HepG2 (cell line): Measurements from ENCODE around the gene SLC12A3. TPM values are rescaled to one million over a fixed set of nuclear protein-coding genes. Genes with fewer than 3 reads are reported as not detected.

ENCODE experiments used
- AFF4 ChIP-seq: sonication (generic); formaldehyde crosslinking; IDR thresholded peaks from 2 replicates; pipeline ENCODE4 v1.4.0; 2020; ENCODE audit warnings: missing genetic modification reagents
- CHD4 ChIP-seq: fragments of 200-600 bp; sonication (generic); IDR thresholded peaks from 2 replicates; pipeline ENCODE4 v1.7.0; 2017; ENCODE audit warnings: mild to moderate bottlenecking, low read length, borderline replicate concordance
- FOXP1 ChIP-seq, 2 experiments: fragments of 450-650 bp in 1 of 2; IDR thresholded peaks; 2 replicates each; pipeline ENCODE4 v1.6.1; 2017 to 2018; ENCODE audit warnings: antibody characterized with exemption in 1 of 2
- HMG20B ChIP-seq: conservative IDR thresholded peaks from 2 replicates; pipeline ENCODE4 v1.6.1; 2016; ENCODE audit warnings: missing genetic modification reagents, missing compliant biosample characterization
- MXD4 ChIP-seq: IDR thresholded peaks from 2 replicates; pipeline ENCODE4 v1.6.1; 2016; ENCODE audit warnings: mild to moderate bottlenecking, missing biosample characterization, missing genetic modification reagents
- PAX8 ChIP-seq: sonication (generic); formaldehyde crosslinking; IDR thresholded peaks from 2 replicates; pipeline ENCODE4 v1.8.0; 2022; ENCODE audit warnings: mild to moderate bottlenecking, missing genetic modification reagents, borderline replicate concordance
- RAD51 ChIP-seq: fragments of 450-650 bp; IDR thresholded peaks from 2 replicates; pipeline ENCODE4 v1.6.1; 2016; ENCODE audit warnings: borderline replicate concordance
- RNF2 ChIP-seq: fragments of 450-650 bp; conservative IDR thresholded peaks from 2 replicates; pipeline ENCODE4 v1.6.1; 2016; ENCODE audit warnings: low read depth
- SETDB1 ChIP-seq: sonication (generic); formaldehyde crosslinking; IDR thresholded peaks from 2 replicates; pipeline ENCODE4 v1.5.1; 2020; ENCODE audit warnings: missing genetic modification reagents, mild to moderate bottlenecking, borderline replicate concordance
- ZBTB26 ChIP-seq: IDR thresholded peaks from 2 replicates; pipeline ENCODE4 v1.6.1; 2016; ENCODE audit warnings: missing compliant biosample characterization, missing genetic modification reagents, borderline replicate concordance
- ZNF710 ChIP-seq: sonication (generic); formaldehyde crosslinking; IDR thresholded peaks from 2 replicates; pipeline ENCODE4 v1.5.0; 2020; ENCODE audit warnings: mild to moderate bottlenecking, missing genetic modification reagents, borderline replicate concordance
- ZNF737 ChIP-seq: sonication (generic); formaldehyde crosslinking; IDR thresholded peaks from 2 replicates; pipeline ENCODE4 v1.5.0; 2020; ENCODE audit warnings: missing genetic modification reagents, mild to moderate bottlenecking, borderline replicate concordance
- ZNF891 ChIP-seq: sonication (generic); formaldehyde crosslinking; IDR thresholded peaks from 2 replicates; pipeline ENCODE4 v1.5.0; 2020; ENCODE audit warnings: mild to moderate bottlenecking, missing genetic modification reagents
- polyA plus RNA-seq, 8 experiments: library from polyadenylated mRNA; depleted of rRNA in 3 of 8; stranded (reverse) in 7 of 8; unstranded in 1 of 8; fragments of >200 nt; fragmentation: Illumina TruSeq in 4 of 8; extraction: Trizol in 4 of 8; gene quantifications; 2 replicates each; pipeline versions ENCODE4 v1.2.1 to v1.2.3, GENCODE V29; 2011 to 2016; ENCODE audit warnings: low read depth in 4 of 8, missing spikeins in 1 of 8, mixed read lengths in 1 of 8; ENCODE audit not compliant: insufficient read depth in 1 of 8
- total RNA-seq, 5 experiments: library from RNA; depleted of rRNA; stranded (reverse); fragments of >200 nt; fragmentation: Illumina TruSeq; extraction: Trizol; gene quantifications; 2 replicates each; pipeline ENCODE4 v1.2.3, GENCODE V29; 2016; ENCODE audit warnings: low read depth in 1 of 5
- TF ChIP-seq, protein P1 (sequence below): sonication (generic); formaldehyde crosslinking; IDR thresholded peaks from 2 replicates; pipeline ENCODE4 v1.8.1; 2023; ENCODE audit warnings: mild to moderate bottlenecking, moderate library complexity, missing genetic modification reagents
- TF ChIP-seq, protein P2 (sequence below): sonication (generic); formaldehyde crosslinking; IDR thresholded peaks from 2 replicates; pipeline ENCODE4 v1.5.0; 2020; ENCODE audit warnings: mild to moderate bottlenecking, missing genetic modification reagents, borderline replicate concordance

The SLC12A3 gene
- total and polyA plus RNA-seq, 2 of the 13 experiments (the other 11 are each of a cell fraction or from before 2014, with no cell fraction given), result 6.2 TPM; not detected in 1

- TF ChIP-seq AFF4, result peak; percentile 67; the same call in 1 of the 2 replicates
- peak; percentile 87 for TF ChIP-seq MXD4 (CRISPR knock-in tag)
- peak; percentile 80 for TF ChIP-seq HMG20B
- peak; percentile 71 for TF ChIP-seq RAD51
- no peak for TF ChIP-seq FOXP1 (IDR thresholded peaks at IDR 0.05)
- TF ChIP-seq FOXP1 (CRISPR knock-in tag; IDR thresholded peaks at IDR 0.05), result peak; percentile 41
- peak; percentile 85 for TF ChIP-seq ZNF710 (CRISPR knock-in tag)
- TF ChIP-seq PAX8 (CRISPR knock-in tag), result peak; percentile 31; the same call in 1 of the 2 replicates
- TF ChIP-seq, protein P1, sequence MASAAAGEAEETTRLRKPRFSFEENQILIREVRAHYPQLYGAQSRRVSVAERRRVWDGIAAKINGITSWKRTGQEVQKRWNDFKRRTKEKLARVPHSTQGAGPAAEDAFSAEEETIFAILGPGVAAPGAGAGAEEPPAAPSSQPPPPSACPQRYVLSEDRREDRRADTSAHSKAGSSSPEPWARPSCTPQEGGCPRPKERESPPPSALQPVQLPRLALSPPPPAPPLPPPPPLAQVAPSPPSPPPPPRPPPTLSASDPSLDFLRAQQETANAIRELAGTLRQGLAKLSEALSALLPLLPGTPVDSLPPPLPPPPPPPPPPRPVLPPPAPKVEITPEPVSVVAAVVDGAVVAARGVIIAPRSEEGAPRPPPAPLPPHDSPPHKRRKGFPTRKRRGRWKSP, result peak; percentile 87
- no peak for TF ChIP-seq CHD4
- peak; percentile 89 for TF ChIP-seq ZBTB26 (CRISPR knock-in tag)
- TF ChIP-seq SETDB1 (CRISPR knock-in tag), result no peak
- peak; percentile 84; the same call in 1 of the 2 replicates for TF ChIP-seq ZNF891 (CRISPR knock-in tag)
- TF ChIP-seq RNF2, result 0 out of 2 replicates have a peak, but pooled peaks have one; percentile 12
- no peak for TF ChIP-seq ZNF737 (CRISPR knock-in tag)
- TF ChIP-seq, protein P2, sequence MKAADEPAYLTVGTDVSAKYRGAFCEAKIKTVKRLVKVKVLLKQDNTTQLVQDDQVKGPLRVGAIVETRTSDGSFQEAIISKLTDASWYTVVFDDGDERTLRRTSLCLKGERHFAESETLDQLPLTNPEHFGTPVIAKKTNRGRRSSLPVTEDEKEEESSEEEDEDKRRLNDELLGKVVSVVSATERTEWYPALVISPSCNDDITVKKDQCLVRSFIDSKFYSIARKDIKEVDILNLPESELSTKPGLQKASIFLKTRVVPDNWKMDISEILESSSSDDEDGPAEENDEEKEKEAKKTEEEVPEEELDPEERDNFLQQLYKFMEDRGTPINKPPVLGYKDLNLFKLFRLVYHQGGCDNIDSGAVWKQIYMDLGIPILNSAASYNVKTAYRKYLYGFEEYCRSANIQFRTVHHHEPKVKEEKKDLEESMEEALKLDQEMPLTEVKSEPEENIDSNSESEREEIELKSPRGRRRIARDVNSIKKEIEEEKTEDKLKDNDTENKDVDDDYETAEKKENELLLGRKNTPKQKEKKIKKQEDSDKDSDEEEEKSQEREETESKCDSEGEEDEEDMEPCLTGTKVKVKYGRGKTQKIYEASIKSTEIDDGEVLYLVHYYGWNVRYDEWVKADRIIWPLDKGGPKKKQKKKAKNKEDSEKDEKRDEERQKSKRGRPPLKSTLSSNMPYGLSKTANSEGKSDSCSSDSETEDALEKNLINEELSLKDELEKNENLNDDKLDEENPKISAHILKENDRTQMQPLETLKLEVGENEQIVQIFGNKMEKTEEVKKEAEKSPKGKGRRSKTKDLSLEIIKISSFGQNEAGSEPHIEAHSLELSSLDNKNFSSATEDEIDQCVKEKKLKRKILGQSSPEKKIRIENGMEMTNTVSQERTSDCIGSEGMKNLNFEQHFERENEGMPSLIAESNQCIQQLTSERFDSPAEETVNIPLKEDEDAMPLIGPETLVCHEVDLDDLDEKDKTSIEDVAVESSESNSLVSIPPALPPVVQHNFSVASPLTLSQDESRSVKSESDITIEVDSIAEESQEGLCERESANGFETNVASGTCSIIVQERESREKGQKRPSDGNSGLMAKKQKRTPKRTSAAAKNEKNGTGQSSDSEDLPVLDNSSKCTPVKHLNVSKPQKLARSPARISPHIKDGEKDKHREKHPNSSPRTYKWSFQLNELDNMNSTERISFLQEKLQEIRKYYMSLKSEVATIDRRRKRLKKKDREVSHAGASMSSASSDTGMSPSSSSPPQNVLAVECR (CRISPR knock-in tag), result peak; percentile 86
Measured at GRCh38 chr16:56931892-56932720, 67.1 kb downstream of the SLC12A3 start, which contains the start of gene HERPUD1 (continued).
